Ovary (tissue), 3 donors: ENCODE results near the gene USP49.

Source experiments
- CTCF ChIP-seq, 3 donors: fragments of 450-650 bp in 2 of 3; fragments of 200-600 bp in 1 of 3; IDR thresholded peaks; one replicate each; pipeline versions ENCODE4 v1.5.1 to v1.8.0; 2016 to 2022; ENCODE audit warnings: antibody characterized with exemption in 3 of 3, mild to moderate bottlenecking in 1 of 3
- POLR2A ChIP-seq: fragments of 450-650 bp; IDR thresholded peaks from one replicate; pipeline ENCODE4 v1.6.1; 2017; ENCODE audit warnings: antibody characterized with exemption, mild to moderate bottlenecking, moderate library complexity
- donor health status: DM: no; HTN: no; CAD: no.

- TF ChIP-seq POLR2A (no peak), CTCF (IDR thresholded peaks at IDR 0.05) (no peak)
These were observed 150.9 kb downstream of the USP49 start for GRCh38 chr6:41744236-41744787.
